G401 (cell line): ENCODE data around the gene DNAAF5. TPM values are rescaled to one million over a fixed set of nuclear protein-coding genes. Genes with fewer than 3 reads are reported as not detected.
"Not testable (repeated sequence)": the region's sequence is repeated elsewhere in the genome, so short reads cannot be mapped to it uniquely, and the experiment has no call there.

ENCODE experiments used
- DNase-seq: peaks from one replicate; pipeline ENCODE4 v3.0.0-alpha.2; 2015; ENCODE audit warnings: low spot score
- in situ Hi-C: cut with HindIII; loops from 2 replicates; pipeline ENCODE4 v1.10.0; 2016; ENCODE audit warnings: low sequenced_read_pairs, mixed read lengths
- total RNA-seq: library from RNA; depleted of rRNA; stranded (reverse); fragments of >200 nt; shearing (Covaris generic); gene quantifications from 2 replicates; pipeline ENCODE4 v1.2.3, GENCODE V29; 2014

DNAAF5 gene
- total RNA-seq, 1 experiment from 2014 or later = 63.5 TPM

GRCh38 chr7:742791-743190 is 16.3 kb downstream of the DNAAF5 start:
- in situ Hi-C loops = no loop called here
- DNase-seq = no peak

- in situ Hi-C loops, DNase-seq: not testable (repeated sequence)
Measured at GRCh38 chr7:743341-744127, 17.0 kb downstream of the DNAAF5 start.

- in situ Hi-C loops, DNase-seq: not testable (repeated sequence)
Measured at GRCh38 chr7:744128-744520, 17.6 kb downstream of the DNAAF5 start.

DNA sequence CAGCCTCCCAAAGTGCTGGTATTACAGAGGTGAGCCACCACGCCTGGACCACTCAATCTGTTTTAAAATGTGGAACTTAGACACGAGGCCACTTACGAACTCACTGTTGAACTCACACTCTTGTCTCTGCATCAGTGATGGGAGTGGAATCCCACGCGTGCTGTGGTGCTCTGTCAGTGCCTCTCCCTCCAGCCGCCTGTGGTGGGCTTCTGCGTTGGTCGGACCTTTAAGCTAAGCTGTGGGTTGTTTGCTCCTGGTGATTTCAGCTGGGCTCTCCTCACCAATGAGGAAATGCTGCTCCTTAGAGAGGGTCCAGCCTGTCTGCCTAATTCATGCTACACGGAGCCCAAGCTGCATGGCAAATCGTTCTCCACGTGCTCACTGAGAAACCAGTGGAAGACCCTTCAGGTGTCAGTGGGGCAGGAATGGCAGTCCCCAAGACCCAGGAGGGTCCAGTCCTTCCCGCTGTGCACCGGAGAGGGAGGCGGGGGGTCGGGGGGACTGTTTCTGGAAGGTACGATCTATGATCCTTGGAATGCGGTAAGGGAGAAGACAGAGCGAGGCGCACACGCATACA is 18.4 kb downstream of the DNAAF5 start:
- no peak for DNase-seq
- in situ Hi-C loops = no loop called here

GRCh38 chr7:745431-746154 is 19.1 kb downstream of the DNAAF5 start:
- DNase-seq = no peak
- in situ Hi-C loops = no loop called here

DNA sequence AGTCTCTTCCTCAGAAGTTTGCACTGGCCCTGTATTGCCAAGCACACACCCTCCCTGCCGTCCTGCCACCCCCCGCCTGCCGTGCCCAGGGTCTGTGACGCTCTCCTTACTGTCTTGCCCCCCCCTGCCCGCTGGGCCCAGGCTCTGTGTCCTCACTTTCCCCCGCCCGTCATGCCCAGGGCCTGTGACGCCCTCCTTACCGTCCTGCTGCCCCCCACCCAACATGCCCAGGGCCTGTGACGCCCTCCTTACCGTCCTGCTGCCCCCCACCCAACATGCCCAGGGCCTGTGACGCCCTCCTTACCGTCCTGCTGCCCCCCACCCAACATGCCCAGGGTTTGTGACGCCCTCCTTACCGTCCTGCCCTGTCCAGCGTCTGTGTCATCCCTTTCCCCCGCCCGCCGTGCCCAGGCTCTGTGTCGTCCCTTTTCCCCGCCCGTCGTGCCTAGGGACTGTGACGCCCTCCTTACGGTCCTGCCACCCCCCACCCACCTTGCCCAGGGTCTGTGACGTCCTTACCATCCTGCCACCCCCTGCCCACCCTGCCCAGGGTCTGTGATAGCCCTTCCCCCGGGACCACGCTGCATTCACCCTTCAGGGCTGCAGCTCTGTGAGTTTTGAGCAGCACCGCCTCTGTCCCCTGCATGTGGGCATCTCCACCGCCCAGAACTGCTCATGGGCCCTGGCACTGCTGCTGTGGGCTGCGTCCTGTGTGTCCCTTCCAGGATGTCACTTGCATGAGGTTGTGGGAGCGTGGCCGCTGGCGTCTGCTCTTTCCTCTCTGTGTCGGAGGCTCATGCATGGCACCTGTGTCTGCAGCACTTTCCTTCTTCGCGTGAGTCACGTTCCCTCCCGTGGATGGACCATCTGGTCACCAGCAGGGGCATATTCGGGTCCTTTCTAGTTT is 19.9 kb downstream of the DNAAF5 start:
- in situ Hi-C loops = no loop called here
- peak; percentile 86 for DNase-seq

DNA sequence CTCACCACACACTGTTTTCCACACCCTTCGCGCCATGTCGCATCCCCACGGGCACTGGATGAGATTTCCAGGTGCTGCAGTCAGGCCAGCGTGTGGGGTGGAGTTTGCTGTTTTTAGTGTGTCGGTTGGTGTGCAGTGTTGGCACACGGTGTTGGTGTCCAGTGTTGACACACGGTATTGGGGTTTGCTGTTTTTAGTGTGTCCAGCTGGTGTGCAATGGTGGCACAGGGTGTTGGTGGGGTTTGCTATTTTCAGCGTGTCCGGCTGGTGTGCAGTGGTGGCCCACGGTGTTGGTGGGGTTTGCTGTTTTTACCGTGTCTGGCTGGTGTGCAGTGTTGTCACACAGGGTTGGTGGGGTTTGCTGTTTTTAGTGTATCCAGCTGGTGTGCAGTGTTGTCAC is 20.7 kb downstream of the DNAAF5 start:
- in situ Hi-C loops = no loop called here
- no peak for DNase-seq

- no peak for DNase-seq
- in situ Hi-C loops = no loop called here
Measured at GRCh38 chr7:748446-748845, 21.9 kb downstream of the DNAAF5 start.

- DNase-seq = peak; percentile 74
- in situ Hi-C loops = no loop called here
Measured at GRCh38 chr7:749140-749551, 22.6 kb downstream of the DNAAF5 start.

DNA sequence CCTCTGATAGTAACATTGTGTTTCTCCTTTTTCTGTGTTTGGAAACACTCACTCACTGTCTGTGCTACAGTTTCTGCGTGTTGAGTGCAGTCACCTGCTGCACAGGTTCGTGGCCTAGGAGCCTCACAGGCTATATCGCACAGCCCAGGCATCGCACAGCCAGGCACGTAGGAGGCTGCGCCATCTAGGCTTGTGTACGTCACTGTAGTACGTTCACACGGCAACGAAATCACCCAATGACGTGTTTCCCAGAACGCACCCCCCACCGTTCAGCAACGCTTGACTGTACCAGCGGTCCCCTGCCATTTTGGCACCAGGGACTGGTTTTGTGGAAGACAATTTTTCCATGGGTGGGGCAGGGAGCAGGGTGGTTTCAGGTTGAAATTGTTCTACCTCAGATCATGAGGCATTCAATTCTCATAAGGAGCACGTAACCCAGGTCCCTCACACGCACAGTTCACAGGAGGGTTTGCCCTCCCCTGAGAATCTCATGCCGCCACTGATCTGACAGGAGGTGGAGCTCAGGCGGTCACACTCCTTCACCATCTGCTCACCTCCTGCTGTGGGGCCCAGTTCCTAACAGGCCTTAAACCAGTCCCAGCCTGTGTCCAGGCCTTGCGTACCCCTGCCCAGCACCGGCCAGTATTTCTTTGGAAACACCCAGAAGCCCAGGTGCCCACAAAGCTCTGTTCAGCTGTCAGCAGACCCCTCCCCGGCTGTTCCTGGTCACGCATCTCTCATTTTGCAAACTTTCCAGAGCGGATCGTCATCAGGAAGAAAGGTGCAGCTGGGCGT is 23.8 kb downstream of the DNAAF5 start:
- DNase-seq = peak; percentile 70
- in situ Hi-C loops = no loop called here

- no peak for DNase-seq
- in situ Hi-C loops = no loop called here
Measured at GRCh38 chr7:751826-752225, 25.3 kb downstream of the DNAAF5 start.

GRCh38 chr7:752256-752655 is 25.8 kb downstream of the DNAAF5 start:
- in situ Hi-C loops, DNase-seq: not testable (repeated sequence)

DNA sequence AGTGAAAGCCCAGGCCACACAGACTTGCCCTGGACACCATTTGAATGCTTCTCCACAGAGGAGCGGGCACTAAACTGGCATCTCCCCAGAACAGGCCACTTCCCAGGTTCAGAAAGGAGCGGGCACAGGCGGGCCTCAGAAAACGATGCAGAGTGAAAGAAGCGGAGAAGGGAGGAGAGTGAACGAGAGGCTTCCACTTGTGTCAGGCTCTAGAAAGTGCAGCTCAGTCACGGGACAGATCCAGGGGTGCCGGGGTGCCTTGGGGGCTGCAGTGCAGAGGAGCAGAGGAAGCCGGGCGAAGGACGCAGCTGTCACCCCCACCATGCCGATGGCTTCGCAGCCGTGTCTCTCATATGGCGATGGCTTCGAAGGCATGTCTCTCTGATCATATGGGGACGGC is 26.7 kb downstream of the DNAAF5 start:
- in situ Hi-C loops = no loop called here
- no peak for DNase-seq

GRCh38 chr7:754531-755412 is 28.3 kb downstream of the DNAAF5 start:
- in situ Hi-C loops = no loop called here
- no peak for DNase-seq

DNA sequence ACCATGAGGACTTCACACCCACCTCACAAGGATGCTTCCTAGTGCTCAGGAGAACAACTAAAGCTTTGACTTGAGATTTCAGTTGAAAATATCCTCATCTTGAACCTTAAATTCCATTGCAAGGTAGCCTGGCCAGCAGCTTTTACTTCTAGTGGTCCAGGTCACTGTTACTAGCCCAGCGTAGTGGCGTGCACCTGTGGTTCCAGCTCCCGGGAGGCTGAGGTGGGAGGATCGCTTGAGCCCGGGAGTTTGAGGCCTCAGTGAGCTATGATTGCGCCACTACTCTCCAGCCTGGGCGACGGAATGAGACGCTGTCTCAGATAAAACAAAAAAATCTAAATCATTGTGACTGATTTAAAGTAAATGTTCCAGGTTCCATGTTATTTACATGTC is 28.9 kb downstream of the DNAAF5 start:
- DNase-seq = no peak
- in situ Hi-C loops = no loop called here

DNA sequence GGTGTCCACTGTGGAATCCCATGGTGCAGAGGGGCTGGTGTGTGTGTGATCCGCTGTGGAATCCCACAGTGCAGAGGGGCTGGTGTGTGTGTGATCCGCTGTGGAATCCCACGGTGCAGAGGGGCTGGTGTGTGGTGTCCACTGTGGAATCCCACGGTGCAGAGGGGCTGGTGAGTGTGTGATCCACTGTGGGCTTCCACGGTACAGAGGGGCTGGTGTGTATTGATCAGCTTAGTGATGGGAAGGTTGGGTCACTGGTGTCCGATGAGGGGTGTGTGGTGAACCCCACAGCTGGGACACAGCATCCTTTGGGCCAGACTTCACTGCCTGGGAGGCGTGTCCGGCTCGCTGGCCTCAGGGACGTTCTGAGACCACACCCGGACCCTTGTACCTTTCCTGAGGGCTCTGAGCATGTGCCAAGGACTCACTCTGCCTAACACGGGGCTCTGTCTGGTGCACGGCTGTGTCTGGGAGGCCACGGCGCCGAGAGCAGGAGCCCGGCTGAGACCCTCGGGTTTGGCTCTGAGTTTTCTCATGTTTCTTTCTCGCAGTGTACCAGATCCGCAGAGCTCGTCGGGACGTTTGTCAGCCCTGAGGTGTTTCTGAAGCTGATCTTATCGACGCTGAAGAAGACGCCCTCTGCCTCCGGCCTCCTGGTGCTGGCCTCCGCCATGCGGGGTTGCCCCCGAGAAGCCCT is 29.9 kb downstream of the DNAAF5 start:
- in situ Hi-C loops = no loop called here
- no peak for DNase-seq

DNA sequence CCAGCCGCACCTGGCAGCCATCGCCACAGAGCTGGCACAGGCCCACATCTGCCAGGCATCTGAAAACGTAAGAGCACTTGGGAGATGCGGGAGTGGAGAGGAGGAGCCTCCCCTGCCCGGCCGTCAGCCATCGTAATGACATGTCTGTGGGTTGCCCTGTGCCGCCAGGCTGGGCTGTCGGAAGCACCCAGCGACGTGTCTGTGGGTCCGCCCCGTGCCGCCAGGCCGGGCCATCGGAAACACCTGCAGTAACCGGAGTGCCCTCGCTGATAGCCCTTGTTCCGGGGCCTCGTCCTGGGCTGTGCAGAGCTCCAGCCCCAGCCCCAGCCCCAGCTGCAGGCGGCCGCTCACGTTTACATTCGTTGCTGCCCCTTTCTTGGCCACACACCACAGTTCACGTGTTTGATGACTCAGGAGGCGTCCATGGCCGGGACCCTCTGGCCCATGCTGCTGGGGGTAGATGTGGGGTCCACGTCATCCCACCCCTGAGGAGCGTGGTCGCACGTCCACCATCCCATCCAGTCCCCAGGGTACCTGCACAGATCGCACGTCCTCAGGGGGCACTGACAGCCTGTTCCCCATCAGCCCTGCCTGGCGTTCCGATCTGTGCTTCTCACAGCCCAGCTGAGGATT is 30.5 kb downstream of the DNAAF5 start:
- no peak for DNase-seq
- in situ Hi-C loops = no loop called here
